Stimulated activated naive CD4-positive, alpha-beta T cell treated with Interleukin-2 at 50 U/mL for 16 hours (primary cell): ENCODE results near the gene CAMSAP2.

ENCODE experiments used
- DNase-seq: peaks from one replicate; lab custom pipeline; 2025; lab: John Stamatoyannopoulos, UW

The CAMSAP2 gene

DNA sequence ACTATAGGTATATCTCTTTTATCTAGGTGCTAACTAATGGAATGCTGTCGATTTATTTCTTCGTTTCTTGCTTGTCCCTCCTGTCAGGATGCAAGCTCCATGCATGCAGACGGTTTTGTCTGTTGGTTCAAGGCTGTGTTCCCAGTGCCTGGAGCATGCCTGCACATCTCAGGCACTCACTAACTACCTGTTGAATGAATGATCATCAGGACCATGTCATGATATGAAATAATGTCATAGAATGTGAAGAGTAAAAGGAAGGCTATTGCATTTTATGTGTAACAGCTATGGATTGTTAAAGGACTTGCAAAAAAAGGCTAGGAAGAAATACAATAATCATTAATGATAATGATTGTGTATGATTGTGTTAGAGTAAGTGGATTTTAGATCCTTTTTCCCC, 138.3 kb downstream of the CAMSAP2 start:
- no peak for DNase-seq

GRCh38 chr1:200877839-200878551, 139.3 kb downstream of the CAMSAP2 start:
- DNase-seq, result peak; percentile 69

GRCh38 chr1:200880212-200880611, 141.5 kb downstream of the CAMSAP2 start:
- DNase-seq, result no peak

DNA sequence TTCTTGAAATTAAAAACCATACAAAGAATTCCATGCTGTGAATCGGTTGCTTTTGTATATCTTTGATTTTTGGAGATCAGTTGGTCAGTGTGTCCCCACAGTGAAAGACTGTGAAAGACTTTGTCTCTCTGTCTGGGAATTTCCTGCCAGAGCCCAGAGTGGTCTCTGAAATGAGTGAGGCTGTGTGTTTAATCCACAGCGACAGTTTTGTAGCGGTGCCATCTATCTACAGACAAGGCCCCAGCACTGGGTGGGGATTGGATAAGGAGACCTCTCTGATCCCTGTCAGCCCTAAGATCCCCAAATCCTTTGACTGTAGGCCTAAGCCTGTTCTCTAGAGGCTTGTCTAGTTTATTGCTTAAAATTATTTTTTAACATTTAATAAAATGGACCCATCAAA, 144.4 kb downstream of the CAMSAP2 start:
- DNase-seq, result no peak

DNA sequence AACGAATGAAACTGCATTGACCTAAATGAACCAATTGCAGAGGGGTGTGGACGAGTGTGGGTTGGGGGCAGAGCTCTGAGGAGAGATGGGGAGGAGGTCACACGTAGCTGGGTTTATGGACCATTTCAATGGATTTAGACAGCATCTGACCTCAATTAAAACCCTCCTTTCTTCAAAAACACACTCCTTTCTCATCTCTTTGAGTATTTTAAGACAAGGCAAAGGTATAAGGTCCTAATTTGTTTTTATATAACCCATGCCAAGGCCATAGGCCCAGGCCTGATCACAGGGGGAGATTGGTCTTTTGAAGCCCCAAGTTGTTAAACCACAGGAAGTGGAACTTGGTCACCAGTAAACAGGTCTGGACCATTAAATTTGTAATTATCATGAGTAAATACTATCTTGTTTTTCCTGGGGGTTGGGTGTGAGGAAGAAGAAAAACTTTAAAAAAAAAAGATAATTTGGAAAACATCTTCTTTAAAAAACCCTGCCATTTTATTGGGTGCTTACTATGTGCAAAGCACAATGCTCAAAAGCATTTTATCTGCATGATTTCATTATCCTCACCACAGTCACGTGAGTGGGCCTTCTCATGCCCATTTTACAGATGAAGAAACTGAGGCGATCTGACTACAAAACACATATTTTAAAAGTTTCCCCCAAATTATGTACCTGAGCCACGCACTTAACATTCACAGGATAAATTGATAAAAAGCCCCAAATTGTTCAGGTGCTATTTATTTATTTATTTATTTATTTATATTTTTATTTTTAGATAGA, 147.1 kb downstream of the CAMSAP2 start:
- no peak for DNase-seq

- no peak for DNase-seq
Observed at GRCh38 chr1:200886594-200886993, 147.9 kb downstream of the CAMSAP2 start.

- no peak for DNase-seq
Observed at GRCh38 chr1:200887036-200887435, 148.3 kb downstream of the CAMSAP2 start.

- no peak for DNase-seq
Observed at GRCh38 chr1:200887772-200888348, 149.2 kb downstream of the CAMSAP2 start.

DNA sequence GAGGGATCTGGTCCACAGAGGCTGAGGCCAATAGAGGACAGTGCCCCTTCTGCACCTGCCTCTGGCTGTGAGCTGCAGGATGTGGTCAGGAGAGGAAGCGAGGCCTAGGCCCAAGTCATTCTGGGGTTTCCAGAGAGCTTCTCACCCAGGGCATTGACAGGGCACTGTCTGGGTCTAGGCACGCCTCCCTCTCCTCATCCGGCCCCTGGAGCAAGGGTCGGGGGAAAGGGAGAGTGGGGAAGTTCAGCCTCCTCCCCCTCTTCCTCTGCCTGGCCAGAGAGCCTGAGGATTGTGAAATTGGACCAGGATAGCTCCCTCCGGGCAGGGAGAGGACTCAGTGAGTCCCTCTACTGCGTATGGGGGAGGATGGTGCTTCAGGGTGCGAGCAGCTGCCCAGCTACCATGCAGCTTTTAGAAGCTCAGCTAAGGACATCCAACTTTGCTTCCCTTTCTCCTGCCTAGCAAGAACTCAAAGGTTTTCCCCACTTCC, 149.7 kb downstream of the CAMSAP2 start:
- peak; percentile 48 for DNase-seq

DNA sequence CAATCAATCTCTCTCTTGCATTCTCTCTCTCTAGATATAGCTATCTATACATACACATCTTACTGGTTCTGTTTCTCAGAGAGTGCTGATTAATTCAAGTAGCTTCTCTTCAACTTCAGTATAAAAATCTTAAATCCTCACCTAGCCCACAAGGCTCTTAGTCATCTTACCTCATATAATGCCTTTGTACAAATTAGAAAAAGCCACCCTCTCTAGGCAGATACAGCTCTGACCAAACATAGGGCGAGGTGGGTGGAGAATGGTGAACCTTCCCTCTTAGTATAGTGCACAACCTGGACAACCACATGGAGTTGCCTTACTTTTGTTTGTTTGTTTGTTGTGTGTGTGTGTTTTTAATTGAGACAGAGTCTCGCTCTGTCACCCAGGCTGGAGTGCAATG, 150.9 kb downstream of the CAMSAP2 start:
- DNase-seq, result peak; percentile 11

DNA sequence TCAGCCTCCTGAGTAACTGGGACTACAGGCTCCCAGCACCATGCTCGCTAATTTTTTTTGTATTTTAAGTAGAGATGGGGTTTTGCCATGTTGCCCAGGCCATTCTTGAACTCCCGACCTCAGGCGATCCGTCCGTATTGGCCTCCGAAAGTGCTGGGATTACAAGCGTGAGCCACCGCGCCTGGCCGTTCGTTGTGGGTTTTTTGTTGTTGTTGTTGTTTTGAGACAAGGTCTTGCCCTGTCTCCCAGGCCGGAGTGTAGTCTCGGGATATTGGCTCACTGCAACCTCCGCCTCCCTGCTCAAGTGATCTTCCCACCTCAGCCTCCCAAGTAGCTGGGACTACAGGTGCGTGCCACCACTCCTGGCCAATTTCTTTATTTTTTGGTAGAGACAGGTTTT, 151.3 kb downstream of the CAMSAP2 start:
- no peak for DNase-seq

GRCh38 chr1:200890818-200891773, 152.4 kb downstream of the CAMSAP2 start:
- no peak for DNase-seq

DNA sequence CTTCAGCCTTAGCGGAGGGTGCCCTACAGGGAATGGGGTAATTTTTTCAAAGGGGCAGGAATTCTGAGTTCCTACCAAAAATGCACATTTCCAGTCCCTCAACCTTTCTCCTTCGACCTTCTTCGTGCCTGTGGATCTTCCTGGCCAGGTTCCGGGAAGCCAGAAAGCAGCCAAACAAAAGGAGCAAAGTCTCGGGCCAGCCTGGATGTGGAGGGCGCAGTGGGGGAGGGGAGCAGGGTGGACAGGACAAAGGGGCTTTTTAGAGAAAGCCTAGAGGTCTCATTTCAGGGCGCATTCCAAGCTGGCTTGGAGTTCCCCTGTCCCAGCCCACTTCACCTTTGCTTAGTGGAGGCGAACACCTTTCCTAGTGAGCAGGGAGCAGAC, 153.1 kb downstream of the CAMSAP2 start:
- no peak for DNase-seq

DNA sequence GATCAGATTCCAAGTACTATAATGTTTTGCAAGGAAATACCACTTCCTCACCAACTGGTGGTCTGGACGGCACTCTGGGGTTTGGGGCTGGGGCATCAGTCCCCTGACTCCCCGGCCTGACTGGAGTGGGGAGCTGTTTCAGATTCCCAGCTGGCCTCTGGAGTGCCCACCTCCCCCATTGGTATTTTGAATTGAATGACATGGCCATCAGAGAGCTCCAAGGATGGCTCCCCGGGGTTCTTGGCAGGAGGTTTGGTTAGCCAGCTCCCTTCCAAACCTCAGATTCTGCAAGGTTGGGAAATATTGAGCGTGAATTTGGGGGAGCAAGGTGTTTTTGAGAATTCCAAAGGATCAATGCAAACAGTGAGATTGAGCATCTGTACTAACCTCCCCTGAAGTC, 153.9 kb downstream of the CAMSAP2 start:
- DNase-seq, result no peak

DNA sequence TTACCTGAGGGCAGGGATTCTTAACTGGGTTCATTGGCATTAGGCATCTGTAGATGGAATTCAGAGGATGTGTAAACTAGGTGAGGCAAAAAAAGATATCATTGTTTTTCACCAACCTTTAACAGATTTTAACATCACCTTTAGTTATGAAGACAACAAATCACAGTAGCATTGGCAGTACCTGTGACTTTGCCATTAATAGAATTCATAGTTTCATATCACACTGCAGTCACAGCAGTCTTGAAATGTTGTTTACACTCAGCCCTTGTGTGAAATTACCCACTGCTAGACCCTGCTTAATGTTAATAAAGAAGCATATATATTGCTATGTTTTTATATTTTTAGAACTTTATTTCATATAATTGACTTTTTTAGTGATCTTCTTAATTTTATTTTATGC, 154.3 kb downstream of the CAMSAP2 start:
- DNase-seq, result no peak

DNA sequence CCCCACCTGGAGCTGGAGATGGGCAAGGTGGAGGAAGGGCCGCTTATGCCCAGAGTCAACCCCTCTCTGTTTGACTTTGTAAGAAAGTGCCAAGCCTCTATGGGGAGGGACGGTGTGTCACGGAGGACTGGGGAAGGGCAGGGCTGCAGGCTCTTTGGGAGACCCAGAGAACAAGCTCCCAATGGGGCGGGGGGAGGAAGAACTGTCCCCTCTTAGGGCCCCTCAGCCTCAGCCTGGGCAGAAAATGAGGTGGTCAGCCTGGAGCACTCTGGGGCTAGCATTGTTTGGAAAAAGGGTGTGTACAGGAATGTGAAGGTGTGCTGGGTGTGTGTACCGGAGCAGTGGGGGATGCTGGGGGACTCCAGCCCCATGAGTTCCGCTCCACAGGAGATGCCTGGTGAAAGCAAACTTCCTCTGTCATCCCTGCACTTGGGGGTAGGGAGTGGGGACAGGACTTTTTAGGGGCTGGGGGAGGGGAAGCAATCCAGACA, 154.8 kb downstream of the CAMSAP2 start:
- no peak for DNase-seq

- no peak for DNase-seq
Observed at GRCh38 chr1:200894712-200895442, 156.2 kb downstream of the CAMSAP2 start, which contains the start of gene INAVA. INAVA (plus strand) TSS chr1:200894900; CDS start chr1:200898401, 3,501 bp downstream.

- no peak for DNase-seq
Observed at GRCh38 chr1:200895443-200895789, 156.7 kb downstream of the CAMSAP2 start.

DNA sequence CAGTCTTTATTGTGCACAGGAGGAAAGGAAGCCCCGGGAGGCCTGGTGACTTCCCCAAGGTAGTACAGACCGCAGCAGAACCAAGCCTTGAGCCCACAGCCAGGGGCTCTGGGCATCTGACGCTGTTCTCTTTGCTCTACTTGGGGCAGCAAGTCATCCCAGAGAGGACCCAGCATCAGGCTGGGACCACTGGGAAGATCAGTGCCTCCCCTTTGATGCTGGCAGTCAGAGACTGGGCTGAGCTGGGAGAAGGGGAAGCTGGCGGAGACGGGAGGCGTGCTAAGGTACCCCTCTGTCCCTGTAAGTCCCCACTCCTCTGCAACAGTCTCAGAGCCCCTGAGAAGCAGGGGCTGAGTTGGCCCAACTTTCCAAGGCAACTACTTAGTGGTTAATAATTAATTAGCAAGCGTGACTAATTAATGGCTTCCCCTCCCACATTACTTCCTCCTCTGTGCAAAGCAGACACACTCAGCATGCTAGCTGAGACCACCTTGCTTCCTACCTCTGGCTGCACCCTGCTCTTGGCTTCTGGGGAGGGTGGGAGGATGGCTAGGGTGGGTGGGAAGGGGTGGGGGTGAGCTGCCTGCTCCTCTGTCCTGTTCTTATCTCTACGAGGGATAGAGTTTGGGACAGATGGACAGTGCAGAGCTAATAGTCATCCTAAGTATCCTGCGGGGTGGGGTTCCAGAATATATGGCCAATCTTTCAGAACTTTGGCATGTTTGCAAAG, 157.3 kb downstream of the CAMSAP2 start:
- DNase-seq, result no peak

DNA sequence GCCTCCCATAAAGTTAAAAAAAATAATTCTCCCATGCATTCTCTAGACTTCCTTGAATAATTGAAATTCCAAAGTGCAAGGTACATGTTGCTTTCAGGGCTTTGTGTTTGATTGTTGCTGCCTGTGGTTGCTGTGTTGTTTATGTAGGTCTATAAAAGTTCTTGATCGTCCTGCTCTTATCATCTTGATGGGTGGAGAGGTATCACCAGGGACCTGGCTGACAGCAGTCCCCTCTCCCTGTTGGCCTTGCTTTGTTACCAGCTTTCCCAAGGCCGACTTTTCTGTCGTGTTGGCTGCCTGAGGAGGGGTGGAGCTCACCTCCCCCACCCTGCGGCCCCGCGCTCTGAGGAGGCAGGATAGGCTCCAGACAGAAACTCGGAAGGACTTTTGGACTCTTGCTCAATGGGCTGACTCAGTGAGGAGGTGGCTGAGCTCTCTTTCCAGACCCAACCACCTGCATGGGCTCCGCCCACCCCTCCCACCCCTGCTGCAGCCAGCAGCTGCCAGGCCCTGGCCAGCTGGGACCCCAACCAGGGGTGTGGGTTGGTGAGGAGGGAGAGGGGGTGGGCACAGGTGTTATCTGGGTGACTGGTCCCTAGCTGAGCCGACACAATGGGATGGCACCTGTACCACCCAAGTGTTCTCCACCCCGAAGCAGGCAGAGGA, 158.0 kb downstream of the CAMSAP2 start:
- no peak for DNase-seq
